ENCODE data around the gene ZFHX2.

ZFHX2 gene

DNA sequence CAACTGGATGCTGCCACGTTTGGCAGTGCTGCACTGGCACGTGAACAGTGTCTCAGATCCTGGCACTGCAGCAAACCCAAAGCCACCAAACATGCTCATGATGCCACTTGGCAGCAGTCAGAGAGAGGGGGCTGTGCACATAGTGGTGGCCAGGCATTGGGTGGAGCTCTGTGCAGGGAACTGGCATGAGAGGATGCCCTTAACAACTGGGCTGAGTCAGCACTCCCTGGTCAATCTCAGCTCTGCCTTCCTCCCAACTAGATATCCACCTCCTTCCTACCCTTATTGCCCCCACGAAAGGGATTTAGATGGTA, 37.0 kb downstream of the ZFHX2 start:
- no peak for DNase-seq

DNA sequence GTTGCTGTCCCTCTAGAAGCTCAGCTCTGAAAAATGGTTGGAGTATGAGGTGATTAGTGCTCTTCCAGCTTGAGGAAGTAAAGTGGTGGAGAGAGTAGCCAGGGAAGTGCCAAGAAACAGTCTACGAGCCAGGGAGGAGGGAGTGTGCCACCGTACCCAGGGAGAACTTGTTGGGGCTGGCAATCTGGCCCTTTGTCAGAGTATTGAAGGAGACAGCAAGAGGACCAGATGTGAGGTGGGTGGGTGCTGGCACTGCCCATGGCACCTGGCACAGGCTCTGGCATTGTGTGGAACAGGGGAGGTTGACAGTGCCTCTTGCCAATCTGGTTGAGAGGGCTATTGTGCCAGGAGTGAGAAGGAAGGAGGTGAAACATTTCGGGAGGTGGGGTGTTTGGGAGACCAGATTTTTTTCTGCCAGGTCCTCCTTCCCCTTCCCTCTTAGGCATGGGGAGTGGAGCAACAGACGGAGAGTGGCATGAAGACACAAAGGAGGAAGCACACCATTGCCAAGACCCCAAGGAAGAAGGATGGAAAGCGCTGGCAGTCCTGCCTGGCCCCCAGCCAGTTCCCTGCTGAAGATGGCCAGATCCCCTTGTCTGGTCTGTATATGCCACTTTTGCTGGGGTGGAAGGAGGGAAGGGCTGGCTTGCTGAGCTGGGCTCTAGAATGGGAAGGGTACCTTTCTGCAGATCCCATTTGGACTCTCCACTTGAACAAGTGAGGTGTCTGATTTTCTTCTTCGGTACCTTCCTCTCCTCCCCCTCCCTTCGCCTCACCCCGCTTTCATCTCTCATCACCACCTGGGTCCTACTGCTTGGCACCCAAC, 37.5 kb downstream of the ZFHX2 start:
- no peak for DNase-seq

DNA sequence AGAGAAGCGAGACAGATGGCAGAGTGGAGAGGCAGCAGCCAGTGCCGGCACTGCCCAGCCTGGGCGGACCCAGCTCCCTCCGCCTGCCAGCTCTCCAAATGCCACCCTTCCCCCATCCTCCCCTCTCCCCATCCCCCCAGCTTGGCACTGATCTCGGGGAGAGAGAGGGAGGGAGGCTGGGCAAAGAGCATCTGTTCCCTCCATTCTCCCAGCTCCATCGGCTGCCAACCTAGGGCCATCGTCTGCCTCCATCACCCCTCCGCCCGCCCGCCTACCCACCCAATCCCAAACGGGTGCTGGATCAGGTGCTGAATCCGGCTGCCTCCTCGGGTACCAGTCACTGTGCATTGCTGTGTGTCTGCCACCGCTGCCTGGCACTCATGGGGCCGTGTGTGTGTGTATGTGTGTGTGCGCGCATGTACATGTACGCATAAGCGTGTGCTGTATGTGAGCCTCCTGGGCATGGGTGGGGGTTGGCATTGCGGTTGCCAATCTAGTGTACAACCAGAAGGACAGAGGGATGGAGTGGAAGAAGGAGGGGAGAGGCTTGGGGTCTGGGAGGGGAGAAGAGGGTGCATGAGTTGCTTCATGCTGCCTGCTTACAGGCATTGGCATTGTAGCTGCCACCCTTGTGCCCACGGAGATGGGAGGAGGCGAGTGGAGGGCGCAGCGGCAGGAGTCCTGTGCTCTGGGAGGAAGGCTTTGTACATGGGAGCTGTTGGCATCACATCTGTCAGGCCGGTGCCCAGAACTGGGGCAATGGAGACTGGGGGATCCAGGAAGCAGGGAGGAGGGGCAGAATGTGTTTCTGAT, 38.4 kb downstream of the ZFHX2 start:
- no peak for DNase-seq

DNA sequence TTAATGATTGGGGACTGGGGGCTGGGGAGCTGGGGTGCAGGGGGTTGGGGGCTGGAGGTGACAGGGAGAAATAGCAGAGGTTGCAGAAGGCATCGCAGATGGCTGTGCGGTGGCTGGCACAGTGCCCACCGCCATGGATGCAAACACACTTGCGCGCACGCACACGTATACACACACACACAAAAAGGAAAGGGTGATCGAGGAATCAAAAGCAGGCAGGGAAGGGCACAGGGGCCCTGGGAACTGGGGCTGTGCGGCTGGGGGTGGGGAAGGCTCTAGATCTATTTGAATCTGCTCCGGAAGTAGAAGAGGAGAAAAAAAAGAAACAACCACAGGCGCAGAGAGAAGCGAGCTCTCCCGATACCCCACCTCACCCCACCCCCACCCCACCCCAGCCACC, 39.4 kb downstream of the ZFHX2 start:
- DNase-seq, result no peak

DNA sequence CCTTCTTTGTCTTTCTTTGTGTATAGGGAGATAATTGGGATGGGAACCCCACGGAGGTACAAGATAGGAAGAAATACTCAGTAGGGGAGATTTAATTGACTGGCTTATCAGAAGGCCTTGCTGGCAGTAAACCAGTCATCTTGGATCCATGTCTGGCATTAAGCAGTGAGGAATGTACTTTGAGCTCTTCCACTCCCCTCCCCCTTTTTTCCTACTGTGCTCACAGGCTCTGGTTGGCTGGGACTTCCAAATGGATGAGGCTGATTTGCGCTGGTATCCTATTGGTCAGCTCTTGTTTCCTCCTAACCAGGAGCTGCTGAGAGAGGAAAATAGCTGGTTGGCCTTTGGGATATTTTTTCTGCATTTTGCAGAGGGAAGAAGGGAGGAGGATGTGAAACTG, 57.3 kb downstream of the ZFHX2 start:
- no peak for DNase-seq

DNA sequence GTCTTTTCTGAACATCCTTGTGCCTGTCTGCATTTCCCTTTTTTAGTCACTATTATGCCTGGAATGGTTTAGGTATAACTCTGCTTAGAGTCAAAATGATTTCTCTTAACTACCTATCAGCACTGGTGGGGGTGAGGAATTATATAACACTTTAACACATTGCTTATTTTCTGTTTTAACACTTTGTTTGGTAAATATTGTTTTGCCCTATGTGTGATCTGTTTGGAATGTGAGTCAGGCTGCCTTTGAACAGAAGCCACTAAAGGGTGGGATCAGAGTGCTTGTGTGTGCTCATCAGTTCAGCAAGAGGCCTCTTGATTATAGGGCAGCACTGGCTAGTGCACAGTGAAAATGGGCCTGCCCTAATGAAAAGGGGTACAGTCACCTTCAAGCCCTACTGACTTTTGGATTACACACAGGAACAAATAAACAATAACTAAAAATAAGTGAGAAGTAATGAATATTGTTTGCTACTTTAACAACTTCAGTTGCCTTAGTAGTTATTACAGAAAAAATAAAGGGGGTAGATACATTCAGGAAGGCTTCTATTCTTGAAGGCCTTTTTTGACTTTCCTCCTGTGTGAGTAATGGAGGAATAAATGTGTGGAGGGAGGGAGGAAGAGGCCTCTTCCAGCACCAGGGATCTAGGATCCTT, 58.8 kb downstream of the ZFHX2 start:
- DNase-seq, result no peak

DNA sequence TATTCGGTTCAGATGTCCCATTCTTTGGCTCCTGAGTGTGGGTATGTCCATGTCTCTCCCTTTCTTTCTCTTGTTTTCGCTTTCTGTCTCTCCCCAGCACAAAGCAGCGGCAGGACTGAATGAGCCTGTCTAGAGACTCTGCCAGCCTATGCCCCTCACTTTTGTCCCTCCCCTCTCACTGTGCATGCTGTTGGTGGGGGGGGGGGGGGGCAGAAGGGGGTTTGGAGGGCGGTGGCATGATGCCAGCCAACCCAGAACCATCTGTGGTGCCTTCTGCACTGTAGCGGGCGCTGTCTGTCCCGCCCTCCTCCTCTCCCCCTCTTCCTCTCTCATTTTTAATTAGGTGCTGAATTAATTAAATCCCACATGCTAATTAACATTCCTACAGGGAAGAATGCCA, 64.3 kb downstream of the ZFHX2 start:
- DNase-seq, result no peak

DNA sequence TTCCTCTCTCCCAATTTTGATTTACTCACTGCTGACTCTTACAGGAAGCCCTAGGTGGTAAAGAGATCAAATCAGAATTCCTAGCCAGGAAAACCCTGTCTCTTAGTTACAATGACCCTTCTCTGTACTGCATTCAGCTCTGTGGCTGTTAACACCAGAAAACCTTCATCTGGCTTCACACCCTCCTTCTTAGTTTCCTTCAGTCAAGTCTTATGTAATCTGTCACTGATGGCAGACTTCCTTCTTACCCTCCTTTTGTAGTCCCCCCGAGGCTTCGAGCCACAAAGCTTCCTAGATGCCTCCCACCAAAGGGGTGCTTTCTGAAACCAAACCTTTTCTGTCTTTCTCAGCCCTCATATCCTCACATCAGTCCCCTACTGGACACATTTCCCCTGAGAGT, 65.5 kb downstream of the ZFHX2 start:
- no peak for DNase-seq

DNA sequence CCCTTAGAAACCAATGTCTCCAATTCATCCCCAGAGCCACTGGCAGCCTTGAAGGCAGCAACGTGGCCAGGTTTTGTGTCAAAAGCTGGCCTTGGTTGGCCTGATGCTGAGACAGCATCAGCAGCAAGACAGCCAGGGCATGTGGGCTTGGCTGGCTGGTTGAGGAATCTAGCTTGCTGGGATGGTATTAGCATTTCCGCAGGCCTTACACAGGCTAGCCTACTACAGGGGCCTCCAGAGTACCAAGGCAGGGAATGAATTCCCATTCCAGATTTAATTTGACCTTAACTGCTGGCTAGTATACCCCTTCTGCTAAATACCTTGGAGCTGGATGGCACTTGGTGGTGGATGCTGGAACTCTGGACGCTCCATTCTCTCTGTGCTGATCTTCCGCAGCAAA, 66.2 kb downstream of the ZFHX2 start:
- no peak for DNase-seq

DNA sequence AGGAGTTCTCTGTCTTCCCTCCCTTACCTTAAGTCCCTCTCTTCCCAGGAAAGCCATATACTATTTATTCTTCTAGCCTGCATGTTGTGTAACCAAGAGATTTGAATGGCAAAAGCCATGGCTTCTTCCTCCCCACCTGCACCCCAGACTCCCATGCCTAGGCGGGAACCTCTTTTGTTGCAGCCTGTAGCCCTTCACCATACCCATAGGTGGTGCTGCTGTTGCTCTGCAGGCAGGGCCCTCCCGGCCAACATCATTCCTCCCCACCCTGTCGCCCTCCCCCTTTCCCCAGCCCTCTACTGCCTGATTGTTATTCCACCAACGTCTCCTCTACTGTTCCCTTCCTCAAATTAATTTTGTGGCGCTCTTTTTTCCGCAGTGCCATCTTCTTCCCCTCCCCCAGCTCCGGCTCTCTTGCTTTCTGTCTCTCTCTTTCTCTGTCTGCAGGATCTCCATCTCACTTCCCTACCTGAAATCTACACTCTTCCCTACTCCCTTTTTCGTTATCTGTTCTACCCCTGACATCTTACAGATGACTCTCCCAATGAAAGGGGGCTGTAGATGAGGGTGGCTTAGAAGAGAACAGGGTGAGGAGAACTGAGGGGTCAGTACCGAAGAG, 68.2 kb downstream of the ZFHX2 start:
- no peak for DNase-seq

DNA sequence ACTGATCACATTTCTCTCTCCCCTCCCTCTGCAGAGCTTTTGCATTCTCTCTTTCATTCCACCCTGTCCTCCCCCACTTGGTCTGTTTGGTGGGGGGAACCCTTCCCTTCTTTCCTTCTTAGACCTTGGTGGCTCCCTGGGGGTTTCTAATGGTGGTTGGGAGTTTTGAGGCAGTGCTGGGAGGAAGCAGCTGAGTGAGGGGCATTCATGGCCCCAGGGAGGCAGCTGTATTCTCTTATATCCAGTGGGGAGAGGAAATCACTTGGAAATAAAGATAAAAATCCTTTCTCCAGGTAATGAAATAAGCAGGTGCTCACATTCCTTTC, 68.8 kb downstream of the ZFHX2 start:
- DNase-seq, result no peak

DNA sequence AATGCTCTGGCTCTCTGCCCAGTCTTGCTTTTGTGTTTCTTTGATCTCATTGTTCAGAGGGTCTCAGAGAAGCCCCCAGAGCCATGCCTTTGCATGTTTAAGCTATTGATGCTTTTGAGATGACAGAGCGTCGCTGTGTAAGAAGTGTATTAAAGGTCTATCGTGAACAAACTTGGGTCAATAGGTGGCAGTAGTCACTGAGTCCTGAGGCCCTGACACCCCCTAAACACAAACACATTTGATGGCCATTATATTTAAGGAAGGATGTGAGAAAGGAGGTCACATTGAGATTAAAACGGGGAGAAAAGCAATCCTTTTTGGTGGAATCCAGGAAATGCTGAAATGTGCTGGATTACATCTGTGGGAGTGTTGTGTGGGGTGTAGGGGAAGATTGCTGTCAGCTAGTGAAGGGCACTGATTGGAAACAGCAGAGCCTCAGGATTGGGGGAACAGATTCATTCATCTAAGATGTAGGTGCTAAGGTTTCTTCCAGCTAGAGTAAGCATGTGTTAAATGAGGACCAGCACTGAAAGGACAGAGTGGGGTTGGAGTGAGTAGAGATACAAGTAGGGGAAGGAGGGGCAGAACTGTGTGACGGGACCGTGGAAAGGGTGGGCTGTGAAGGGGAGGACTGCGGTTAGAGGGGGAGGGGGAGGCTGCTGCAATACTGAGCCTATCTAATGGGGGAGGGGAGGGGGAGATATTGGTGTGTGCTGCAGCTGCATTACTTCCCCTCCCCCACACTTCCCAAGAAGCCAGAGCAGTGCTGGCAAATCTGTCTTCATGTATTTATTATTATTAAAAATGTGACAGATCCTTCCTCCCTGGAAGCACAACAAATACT, 69.4 kb downstream of the ZFHX2 start:
- DNase-seq, result no peak

DNA sequence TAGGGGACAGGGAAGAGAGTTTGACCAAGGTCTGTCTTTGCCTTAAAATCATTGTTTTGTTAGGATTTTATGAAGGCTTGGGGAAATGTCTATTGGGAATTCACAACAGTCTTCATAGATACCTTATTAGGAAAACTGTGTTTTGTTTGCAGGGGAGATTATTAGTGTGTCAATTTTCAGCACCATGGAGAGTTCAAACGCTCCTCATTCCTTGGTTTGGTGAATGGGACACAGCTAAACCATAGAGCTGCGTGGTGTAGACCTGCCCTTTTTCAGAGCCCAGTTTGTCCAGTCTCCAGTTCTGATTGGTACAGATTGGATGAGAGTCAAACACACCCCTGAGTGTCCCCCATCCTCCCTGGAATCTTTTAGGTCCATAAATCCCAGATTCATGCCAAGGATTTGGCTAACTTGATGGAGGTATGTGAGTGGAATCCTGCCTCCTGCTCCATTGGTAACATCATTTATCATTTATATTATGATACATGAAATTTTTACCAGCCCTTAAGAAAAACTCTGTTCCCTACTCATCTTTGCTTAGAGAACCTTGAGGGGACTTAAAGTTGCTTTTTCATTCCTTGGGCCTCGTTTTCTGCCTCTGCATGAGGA, 70.1 kb downstream of the ZFHX2 start:
- DNase-seq, result no peak

DNA sequence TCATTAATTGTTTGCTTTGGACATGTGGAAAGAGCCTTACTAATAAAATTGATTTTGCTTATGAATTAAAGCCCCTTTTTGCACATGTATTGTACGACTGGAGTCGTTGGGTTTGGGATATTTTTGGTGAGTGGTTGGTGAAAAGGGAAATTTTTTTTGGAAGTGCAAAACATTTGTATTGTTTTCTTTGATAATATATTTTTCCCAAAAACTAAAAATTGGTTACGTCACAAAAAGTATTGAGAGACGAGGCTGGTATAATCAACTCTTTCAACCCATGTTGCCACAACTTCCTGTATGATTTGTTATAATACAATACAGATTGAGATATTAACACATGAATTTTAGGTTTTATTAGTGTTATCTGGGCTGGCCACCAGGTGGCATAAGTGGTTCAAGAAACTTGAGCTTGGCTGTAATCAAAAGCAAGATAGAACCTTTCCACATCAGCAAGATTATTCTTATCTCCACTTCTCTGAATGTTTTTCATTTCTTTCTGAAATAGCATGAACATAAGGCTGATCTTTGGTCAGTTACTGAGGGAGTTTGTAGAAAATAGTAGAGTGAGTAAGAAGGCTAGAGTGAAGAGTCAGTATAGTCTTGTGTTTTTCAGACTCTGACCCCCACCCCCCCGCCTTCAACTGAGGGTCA, 73.3 kb downstream of the ZFHX2 start:
- peak; percentile 85 for DNase-seq

DNA sequence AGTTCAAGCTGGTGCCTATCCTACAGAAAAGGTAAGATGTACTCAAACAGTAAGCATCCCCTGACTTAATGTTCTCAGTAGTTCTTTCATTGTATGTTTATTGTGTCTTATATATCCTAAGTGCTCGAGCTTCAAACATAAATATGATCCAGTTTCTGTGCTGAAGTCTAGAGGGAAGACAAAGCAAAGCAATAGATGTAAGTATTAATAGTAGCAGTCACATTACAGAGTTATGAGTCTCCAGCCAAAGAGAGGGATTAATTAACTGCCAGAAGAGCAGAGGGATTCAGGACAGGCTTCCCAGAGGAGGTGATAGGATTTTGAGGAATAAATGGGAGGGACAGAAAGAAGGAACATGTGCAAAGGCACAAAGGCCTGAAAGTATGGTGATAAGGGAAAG, 80.6 kb downstream of the ZFHX2 start:
- no peak for DNase-seq
